ENCODE measurements around the gene EFCAB11.

GRCh38 chr14:90000935-90001334, 46.4 kb upstream of the EFCAB11 start:
- TF ChIP-seq CTCF (IDR thresholded peaks at IDR 0.05) (no peak), POLR2AphosphoS5 (IDR thresholded peaks at IDR 0.05) (no peak)
